Hepatic stellate cell (primary cell): Measurements from ENCODE around the gene SLC31A2.

Experiments used
- DNase-seq: peaks from one replicate; pipeline ENCODE4 v3.0.0; 2011; ENCODE audit warnings: low spot score

Gene SLC31A2

GRCh38 chr9:113151696-113152630 lies 1.2 kb downstream of the SLC31A2 start:
- no peak for DNase-seq

DNA sequence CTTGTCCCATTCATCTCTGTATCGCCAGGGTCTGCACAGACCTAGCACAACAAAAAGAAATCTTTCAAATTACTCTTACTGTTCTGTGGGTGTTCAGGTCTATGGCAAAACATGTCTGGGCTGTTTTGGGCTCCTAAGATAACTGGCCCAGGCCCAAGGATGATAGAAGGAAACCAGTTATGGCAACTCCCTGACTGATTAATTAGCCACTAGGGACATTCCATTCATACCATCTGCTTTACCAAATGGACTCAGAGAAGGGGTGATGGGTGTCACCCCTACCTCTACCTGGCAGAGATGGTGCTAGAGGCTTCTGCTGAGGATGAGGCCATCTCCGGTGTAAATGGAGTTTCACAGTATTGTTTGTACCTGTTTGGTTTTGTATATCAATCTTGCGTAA lies 1.9 kb downstream of the SLC31A2 start:
- DNase-seq: peak; percentile 20

DNA sequence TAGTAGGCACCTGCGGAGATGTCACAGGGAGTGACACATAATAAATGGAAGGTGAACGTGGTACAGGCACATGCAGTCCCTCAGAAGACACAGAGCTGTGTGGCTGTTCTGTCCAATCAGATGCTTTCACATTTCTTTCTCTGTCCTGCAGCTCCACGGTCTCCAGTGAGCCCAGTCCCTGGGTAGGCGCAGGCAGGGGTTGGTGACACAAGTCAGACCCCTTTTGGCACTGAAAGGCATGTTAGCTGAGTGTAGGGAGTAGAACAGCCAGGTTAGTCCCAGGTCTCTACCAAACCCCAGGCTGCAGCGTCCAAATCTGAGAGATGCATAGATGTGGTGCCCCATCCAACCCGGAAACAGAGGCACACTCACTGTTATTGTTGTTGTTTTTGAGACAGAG lies 2.8 kb downstream of the SLC31A2 start:
- DNase-seq: no peak

DNA sequence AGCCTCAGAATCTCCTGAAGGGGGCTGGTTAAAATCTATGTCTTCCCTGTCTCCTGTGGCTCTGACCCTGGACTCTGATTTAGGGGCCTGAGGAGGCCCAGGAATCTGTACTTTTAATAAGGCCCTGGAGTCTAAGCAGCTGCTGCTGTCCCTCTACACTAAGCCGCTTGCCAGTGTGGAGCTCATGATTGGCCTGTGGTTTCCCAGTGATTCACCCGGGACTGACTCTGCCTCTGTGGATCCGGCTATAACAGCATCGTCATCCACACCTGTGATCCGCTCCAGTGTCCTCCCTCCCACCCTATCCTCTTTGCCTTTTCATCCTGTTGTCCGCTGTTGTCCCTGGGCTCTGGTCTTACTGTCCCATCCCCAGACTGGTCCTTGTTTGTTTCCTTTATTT lies 3.7 kb downstream of the SLC31A2 start:
- DNase-seq: peak; percentile 45

- DNase-seq: no peak
Observed at GRCh38 chr9:113154946-113155345, 4.1 kb downstream of the SLC31A2 start.

DNA sequence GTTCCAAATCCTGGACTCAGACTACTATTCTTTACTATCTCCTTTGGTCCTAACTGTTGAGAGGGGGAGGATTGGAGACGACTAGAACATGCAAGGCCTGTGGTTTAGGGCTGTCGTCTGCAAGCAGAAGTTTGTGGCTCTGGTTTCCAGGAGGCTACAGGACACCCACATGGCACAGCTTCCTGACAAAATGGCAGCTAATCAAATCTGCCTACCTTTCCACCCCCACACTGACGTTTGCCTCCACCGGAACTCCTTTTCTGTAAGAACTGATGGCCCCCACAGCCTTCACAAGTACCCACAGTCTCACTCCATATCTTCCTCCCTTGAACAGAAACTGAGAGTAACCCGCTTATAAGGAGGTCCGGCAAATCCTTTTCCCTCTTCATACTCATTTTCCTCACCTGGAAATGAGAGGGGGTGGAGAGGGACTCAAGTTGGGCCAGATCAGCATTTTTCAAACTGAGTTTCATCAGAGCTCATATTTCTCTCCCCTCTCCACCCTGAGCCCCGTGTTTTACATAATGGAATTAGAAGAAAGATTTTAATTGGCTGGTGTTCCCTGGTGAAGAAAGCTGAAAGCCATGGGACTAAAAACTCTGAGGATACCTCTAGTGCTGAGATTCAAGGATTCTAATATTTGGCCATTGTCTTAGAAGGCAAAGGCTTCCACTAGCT lies 5.2 kb downstream of the SLC31A2 start:
- no peak for DNase-seq

- no peak for DNase-seq
Observed at GRCh38 chr9:113156880-113157279, 6.1 kb downstream of the SLC31A2 start.

DNA sequence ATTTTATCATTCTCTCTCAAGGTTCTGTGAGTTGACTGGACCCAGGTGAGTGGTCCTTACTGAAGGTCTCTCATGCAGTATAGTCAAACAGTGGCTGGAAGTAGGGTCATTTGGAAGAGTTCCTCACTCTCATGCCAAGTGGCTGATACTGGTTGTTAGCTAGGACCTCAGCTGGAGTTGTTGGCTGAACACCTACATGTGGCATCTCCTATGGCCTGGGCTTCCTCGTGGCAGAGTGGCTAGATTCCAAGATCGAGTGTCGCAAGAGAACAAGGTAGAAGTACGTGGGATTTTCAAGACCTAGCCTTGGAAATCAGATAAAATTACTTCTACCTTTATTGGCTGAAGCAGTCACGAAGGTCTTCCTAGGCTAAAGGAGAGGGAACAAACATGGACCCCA lies 7.6 kb downstream of the SLC31A2 start:
- DNase-seq: no peak

- DNase-seq: no peak
Observed at GRCh38 chr9:113160571-113160970, 9.8 kb downstream of the SLC31A2 start.

DNA sequence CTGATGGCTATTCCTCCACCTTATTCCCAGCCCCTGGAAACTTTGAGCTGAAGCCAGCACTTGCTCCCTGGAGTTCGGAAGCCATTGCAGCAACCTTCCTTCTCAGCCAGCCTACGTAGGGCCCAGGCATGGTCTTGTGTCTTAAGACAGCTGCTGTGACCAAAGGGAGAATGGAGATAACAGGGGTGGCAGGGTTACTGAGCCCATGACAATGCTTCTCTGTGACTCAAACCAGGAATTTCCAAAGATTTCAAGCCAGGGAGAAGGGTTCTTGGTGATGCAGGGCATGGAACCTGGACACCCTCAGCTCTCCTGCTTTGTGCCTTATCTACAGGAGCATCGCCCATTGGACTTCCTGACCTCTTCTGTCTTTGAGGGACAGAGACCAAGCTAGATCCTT lies 12.2 kb downstream of the SLC31A2 start:
- no peak for DNase-seq

- peak; percentile 60 for DNase-seq
Observed at GRCh38 chr9:113164536-113165300, 13.9 kb downstream of the SLC31A2 start.

DNA sequence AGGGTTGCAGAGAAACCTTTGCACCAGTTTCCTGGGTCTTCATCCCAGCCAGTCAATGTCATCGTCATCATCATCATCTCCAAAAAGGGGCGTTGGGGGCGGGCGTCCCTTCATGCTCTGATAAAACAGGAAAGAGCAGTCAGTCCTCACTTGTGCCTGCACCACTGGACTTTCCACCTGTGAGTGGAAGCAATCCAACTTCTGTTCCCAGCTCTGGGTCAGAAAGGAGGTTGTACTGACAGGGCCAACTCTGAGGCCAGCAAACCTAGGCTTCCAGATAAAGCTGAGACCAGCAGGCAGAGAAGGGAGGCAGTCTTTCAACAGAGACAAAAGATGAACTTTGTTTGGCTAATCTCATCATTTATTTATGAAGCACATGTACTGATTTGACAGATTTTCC lies 15.2 kb downstream of the SLC31A2 start:
- no peak for DNase-seq

DNA sequence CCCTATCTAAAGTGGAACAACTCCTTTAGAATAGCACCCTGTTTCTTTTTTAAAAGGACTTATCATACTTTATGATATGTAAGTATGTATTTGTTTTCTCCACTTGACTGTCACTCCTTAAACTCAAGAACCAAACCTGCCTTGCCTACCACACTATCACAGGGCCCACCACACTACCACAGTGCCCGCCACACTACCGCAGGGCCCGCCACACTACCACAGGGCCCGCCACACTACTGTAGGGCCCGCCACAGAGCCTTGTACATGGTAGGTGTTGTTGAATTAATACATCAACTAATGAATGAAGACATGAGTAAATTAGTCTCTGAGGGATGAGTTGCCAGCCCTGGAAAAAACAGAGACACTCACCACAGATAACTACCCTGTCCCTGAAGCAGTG lies 18.0 kb downstream of the SLC31A2 start:
- DNase-seq: no peak

DNA sequence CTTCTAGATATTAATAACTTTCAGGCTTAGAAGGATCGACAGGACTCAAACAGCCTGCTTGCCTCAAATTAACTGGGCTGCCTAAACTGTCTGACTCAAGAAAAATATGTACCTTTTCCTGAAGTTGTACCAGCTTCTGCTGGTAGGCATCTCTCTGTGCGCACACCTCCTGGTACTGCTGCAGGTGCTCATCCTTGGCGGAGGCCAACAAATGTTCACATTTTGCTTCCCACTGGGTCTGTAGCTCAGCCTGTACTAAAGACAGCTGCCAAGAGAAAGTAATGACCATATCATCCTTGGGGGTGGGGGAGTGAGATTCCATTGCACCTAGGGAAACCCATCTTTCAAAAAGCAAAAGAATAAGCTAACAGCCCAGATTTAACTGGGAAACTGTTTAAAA lies 22.5 kb downstream of the SLC31A2 start:
- no peak for DNase-seq

DNA sequence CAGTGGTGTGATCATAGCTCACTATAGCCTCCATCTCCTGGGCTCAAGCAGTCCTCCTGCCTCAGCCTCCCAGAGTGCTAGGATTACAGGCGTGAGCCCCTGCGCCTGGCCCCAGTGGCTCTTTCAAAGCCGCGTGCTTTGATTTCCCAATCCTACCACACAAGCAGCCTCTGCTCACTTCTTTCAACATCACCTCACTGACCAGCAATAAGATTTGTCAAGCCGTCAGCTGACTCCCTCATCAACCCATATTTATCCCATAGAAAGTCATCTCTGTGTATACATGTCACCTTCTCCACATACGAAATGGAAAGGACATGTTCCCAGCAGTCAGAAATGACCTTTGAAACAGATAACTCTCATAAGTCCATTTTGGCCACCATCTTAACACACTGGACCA lies 26.0 kb downstream of the SLC31A2 start:
- DNase-seq: no peak

DNA sequence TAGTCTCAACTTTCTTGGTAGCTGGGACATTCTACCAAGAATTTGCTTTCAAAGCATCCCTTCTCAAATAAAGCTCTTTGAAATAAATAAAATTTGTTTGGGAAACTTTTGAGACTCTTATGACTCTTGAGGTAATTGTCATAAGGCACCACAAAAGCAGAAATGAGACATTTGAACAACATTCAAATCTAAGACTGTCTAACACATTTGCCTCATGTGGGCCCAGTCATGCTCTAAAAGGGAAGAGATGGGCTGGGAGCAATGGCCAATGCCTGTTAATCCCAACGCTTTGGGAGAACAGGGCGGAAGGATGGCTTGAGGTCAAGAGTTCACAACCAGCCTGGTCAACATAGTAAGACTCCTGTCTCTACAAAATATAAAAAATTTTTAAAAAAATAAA lies 26.4 kb downstream of the SLC31A2 start:
- no peak for DNase-seq

DNA sequence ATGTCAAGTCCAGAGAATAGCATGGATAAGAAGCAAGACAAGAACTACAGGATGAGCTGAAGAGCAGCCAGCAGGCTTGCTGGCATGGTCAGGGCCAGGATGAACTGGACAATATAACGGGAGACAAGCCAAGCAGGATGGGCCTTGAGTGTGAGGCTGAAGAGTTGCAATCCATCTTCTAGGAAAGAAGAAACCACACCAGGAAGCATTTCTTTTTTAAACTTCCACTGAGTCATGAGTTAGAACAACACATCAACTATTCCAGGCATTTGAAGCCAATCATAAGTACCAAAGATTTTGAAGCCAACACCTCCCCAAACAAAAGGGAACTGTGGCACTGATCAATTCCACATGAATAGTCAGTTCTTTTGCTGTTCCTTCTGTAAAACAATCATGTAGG lies 27.3 kb downstream of the SLC31A2 start:
- peak; percentile 14 for DNase-seq

DNA sequence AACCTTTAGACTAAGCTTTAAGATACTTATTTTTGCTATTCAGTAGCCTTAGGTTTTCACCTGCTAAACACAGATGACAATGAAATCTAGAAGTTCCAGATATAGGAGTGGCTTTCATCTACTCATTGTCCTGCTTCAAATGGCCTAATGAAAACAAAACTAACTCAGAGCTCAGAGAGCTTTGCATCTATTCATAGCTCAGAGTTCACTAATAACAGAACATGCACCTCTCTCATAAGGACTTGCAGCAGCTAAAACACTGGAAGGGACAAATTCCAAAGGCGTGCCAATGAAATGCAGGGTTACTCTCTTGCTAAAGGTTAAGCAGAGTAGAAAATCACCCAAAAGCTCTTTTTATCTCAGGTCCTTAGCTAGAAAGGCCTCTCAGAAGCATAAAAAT lies 29.0 kb downstream of the SLC31A2 start:
- no peak for DNase-seq

DNA sequence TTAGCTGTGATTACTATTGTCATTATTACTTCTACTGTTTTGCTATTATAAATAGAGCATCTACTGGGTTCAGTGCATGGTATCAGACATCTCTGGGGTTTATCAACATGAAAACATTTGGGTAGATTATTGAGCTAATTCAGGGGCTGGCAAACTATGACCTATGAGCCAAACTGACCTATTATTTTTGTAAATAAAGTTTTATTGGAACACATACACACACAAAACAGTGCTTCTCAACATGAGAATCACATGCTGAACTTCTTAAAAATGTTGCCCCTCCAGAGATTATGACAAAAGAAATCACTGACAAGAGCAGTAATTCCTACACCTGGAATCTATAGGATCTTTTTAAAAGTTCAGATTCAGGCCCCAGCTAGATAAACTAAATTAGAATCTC lies 30.4 kb downstream of the SLC31A2 start:
- DNase-seq: no peak

GRCh38 chr9:113183956-113184488 lies 33.2 kb downstream of the SLC31A2 start:
- no peak for DNase-seq

GRCh38 chr9:113184539-113184938 lies 33.7 kb downstream of the SLC31A2 start:
- DNase-seq: no peak

GRCh38 chr9:113185271-113185670 lies 34.5 kb downstream of the SLC31A2 start:
- DNase-seq: no peak
